GM19328 (cell line): ENCODE results near the gene MMS22L.

Source experiments
- ATAC-seq: cut with Tn5 transposase; IDR thresholded peaks from one replicate; pipeline ENCODE4 v1.9.1; 2021; ENCODE audit warnings: mild to moderate bottlenecking, moderate library complexity; ENCODE audit not compliant: unreplicated experiment

The MMS22L gene

DNA sequence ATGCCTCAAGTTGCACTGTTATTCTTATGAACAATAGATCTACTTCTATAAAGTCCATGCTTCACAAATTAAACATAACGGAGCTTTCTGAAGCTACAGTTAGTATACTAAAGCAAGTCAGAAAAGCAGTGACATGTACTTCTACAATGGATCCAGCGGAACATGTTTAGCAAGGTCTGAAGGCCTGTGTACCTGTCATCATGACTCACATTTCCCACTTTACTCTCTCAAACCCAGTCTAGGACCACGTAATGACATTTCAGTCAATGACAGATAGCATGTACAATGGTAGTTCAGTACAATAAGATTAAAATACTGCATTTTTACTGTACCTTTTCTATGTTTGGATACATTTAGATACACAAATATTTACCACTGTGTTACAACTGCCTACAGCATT is 132.1 kb downstream of the MMS22L start:
- ATAC-seq = no peak

- no peak for ATAC-seq
Observed at GRCh38 chr6:97147421-97147820, 135.6 kb downstream of the MMS22L start.

GRCh38 chr6:97145691-97146090 is 137.3 kb downstream of the MMS22L start:
- ATAC-seq = no peak

- no peak for ATAC-seq
Observed at GRCh38 chr6:97141756-97142155, 141.3 kb downstream of the MMS22L start.

- no peak for ATAC-seq
Observed at GRCh38 chr6:97138581-97138980, 144.4 kb downstream of the MMS22L start.

DNA sequence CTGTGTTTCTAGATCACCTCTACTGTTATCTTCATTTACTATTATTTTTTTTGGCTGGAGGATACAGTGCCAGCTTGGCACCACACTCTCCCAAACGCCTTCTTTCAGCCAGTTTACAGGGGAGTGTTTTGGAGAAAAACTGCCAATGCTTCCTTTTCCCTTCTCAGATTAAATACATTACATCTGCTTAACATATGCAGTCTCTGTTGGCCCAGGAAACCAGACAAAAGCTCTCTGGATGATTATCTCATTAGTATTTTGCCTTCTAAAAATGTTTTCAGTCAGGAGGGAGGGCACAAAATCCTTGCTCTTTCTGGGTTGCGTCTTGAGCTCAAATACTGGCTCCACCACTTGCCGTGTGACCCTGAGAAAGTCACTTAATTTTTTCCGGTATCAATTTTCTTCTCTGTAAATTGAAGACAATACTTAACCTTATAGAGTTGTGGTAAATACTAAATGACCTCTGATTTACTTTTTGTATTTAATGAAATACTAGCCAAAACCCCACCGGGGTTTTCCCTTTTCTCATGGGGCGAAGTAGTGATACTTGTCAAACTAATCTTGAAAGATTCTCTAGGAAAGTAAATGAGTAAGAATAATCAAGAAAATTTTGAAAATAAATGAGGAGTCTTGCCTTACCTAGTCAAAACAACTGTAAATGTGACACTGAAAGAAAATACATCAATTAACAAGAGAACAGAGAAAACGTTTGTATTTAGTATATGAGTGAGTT is 146.2 kb downstream of the MMS22L start:
- no peak for ATAC-seq

DNA sequence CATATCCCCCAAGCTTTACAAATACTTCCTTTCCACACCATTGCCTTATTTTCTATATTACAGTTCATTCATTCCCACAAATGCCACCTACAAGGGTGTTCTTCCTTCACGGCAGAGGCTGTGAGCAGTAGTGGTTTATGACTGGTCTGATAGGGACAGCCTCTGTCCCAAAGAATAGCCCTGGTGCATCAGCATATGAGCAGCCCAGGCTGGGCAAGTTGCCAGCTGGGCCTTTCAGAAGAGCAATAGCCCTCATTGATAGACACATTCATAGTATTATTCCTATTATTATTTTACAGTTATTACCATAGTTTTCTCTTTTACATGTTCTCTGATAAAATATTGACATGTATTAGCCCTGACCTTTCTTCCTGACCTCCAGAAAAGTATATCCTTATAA is 149.9 kb downstream of the MMS22L start:
- no peak for ATAC-seq

DNA sequence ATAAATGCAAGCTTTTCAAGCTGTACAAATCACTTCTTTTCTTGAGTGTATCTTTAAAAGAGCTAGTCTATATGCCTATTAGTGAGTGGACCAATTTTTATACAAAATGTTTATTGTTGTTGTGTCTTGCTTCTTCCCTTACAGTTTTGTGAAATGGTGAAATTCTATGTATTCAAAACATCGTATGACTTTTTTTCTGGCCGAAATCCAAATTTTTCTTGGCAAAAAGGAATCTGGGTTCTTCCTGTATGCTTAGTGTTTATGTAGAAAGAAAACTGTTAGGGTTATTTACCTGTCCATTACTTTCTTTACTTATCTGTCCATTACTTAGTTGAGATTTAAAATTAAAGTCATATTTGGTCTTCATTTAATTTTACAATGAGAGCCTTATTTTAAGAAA is 153.9 kb downstream of the MMS22L start:
- ATAC-seq = no peak

DNA sequence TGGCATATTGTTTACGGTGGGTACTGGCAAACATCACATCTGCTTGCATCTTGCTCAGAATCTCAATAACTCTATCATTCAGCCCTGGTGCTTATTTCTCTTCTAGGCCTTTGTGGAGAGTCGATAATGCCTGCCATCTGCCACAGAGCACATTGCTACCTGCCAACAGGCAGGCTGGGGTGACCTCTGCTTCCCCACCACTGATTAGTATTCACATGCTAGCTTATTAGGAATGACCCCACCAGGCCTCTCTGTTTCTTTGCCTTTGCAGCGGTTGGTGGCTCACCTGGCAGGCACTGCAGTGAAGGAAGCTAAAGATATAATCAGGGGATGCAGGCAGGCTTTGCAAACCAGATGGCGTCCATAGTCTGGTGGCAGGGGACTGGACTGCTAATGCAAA is 154.5 kb downstream of the MMS22L start:
- ATAC-seq = no peak

- ATAC-seq = no peak
Observed at GRCh38 chr6:97123652-97124051, 159.4 kb downstream of the MMS22L start.

DNA sequence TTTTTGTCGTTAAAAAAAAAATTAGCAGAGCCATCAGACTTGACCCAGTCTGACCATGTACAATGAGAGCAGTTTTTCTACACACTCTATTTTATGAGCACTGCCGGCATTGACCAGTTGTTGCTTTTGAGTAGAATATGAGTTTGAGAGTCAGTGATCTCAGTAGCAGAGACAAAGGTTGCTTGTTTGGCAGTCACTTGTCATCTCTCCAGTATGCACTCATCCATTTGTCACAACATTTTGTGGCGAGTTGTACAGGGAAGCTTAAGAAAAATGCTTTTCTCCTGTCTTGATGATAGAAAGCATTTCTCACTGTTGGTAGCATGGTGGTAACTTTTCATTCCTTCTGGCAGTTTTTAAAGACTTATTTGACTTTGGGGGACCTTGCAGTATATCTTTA is 159.9 kb downstream of the MMS22L start:
- no peak for ATAC-seq

GRCh38 chr6:97120511-97120910 is 162.5 kb downstream of the MMS22L start:
- no peak for ATAC-seq

DNA sequence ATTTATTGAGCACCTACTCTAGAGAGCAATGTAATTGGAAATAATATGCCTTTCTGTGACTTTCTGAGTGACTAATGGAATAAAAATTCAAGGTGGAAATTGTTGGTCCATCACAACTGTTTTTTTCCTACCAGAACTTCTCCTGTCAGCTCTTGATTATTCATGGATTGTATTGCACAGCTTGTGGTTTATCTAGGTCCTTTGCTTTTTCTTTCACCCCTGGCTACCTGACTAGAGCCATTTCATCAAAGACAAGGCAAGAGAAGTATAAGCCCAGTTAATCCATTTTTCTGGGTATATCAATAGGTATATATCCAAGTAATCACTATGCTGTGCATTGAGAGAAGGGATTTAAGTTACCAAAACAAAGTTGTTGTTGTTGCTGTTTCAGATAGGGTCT is 168.4 kb downstream of the MMS22L start:
- ATAC-seq = no peak

DNA sequence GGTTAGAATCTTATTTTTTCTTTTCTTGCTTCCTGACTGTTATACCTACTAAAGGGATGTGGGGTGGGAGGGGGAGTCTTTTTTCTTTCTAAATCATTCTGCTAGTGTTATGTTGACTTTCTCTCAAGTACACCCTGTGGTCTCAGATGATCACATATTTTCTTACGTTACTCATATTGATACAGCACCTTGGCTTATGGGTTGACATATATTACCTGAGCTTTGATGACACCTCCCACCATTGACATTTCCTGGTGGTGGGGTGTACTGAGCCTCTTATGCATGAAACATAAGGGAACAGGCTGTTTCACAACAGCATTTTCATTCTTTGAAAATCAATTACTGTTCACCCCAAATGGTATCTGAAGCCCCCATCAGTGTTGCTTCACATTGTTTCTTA is 169.8 kb downstream of the MMS22L start:
- ATAC-seq = no peak

DNA sequence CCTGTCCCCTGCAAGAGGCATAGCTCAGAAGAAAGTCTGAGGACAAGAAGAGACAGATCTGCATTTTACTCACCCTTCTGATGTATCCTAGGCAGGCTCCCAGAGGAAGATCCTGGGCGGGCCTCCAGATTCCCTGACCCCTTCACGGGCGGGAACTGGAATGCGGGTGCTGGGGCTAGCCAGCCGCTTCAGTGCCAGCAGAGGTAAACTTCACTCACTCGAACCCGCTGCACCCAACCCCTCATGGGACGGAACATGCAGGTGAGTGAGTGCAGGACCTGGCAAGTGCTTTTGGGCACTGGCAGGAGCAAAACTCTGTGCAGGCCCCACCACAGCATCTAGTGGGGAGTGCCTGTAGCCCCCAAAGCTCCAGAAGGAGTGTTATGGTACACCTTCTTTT is 171.8 kb downstream of the MMS22L start:
- ATAC-seq = no peak

DNA sequence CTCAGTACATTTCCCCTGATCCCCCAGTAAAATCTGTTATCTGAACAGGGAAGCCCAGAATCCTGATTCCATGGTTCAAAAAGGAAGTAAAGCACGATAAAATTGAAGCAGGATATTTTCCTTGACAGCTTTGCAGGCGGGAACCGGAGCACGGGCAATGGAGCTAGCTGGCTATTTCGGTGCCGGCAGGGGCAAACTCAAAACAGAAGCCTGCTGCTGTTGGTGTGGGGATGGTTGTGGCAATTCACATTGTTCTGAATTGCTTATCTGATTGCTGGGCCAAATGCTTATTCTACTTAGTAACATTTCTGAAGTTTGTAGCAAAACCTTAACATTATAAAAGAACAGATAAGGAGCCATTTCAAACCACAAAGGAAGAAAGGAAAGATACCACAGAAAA is 172.4 kb downstream of the MMS22L start:
- ATAC-seq = no peak

DNA sequence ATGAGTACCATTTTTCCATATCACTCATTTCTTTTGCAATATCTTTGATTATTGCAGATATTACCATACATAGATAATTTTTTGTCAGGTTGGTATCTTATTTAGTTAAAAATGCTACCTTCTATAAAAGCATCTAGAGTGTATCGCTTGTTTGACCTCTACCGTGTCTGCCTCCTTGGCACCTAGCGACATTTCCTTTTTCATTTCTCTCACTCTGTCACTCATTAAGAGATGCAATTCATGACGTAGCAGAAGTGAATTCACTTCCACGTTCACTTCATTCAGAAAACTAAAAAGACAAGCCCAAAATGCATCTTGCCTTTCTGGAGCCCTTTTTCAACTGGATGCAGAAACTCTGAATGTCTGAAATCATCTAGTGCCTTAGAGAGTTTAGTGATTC is 172.9 kb downstream of the MMS22L start:
- ATAC-seq = no peak

DNA sequence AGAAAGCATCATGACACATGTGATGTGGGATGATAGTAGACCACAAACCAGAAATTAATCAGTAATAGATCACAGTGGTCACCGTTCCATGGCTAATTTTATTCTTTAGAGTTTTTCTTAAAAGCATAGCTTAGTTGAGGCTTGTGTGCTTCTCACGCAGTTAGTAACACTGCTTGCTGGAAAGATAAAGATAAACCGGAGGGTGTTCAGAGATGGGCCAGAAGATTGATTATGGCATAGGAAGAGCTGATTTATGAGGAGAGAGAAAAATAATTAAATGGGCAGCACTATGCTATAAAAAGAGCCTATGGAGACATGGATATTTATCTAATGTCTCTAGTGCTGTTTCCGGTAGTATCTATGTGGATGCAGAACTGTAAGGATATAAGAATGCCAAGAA is 173.6 kb downstream of the MMS22L start:
- no peak for ATAC-seq

GRCh38 chr6:97102145-97102790 is 180.7 kb downstream of the MMS22L start:
- no peak for ATAC-seq

DNA sequence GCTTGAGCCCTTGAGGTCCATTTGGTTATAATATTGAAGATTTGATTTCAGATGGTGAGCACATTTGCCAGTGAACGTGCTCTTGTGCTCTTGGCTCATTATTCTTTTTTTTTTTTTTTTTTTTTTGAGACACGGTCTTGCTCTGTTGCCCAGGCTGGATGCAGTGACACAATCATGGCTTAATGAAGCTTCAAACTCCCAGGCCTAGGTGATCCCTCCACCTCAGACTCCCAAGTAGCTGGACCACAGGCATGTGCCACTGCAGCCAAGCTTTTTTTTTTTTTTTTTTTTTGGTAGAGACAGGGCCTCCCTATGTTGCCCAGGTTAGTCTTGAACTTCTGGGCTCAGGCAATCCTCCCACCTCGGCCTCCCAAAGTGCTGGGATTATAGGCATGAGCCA is 182.3 kb downstream of the MMS22L start:
- no peak for ATAC-seq

DNA sequence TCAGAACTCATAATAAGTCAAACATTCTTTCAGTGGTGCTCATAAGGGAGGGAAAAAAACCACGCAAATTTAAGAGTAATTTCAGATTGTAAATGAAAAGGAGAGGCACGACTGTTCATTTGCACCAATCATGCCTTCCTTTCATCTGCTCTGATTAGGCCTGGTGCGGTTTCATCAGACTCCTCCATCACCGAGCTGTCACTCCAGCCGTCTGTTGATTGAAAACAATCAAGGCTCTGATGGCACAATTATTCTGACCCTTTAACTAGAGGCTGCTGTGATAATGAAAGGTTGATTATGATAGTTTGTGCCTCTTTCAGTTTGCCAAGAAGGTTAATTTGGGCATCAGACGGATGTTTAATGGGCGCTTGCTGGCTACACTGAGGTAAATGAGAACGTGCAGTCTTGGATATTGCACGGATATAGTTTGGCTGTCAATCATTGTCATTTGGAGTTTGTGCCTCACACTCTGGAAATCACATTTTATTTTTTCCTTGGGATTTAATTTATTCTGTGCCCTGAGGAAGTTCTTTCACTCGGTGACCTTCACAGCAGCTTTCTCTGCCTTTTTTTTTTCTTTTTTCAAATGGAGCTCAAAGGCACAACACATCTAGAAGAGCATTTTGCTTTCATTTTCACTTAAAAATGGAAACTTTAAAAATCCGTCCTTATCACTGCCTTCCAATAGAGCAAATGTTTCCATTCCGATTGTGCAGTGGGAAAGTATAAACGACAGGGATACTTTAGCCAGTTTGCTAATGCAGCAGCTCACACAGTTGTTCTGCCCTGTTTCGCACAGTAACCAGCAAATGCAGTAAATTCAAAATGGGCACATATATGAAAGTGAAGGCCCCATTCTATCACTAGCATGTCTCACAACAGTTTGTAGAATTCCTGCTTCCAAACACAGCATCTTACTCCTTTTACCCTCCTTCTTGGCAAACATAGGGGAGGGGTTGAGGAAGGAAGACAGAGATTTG is 185.7 kb downstream of the MMS22L start:
- ATAC-seq = no peak
